Stimulated activated CD8-positive, alpha-beta memory T cell treated with anti-CD3 and anti-CD28 coated beads, Interleukin-4, amount 100 ng/mL, for 4 hours (primary cell): ENCODE results near the gene GFPT2.

ENCODE experiments used
- DNase-seq, 2 donors: peaks; one replicate each; pipeline ENCODE4 v3.0.0-alpha.2; 2020; ENCODE audit warnings: low read depth in 2 of 2, low spot score in 1 of 2

Gene GFPT2

DNA sequence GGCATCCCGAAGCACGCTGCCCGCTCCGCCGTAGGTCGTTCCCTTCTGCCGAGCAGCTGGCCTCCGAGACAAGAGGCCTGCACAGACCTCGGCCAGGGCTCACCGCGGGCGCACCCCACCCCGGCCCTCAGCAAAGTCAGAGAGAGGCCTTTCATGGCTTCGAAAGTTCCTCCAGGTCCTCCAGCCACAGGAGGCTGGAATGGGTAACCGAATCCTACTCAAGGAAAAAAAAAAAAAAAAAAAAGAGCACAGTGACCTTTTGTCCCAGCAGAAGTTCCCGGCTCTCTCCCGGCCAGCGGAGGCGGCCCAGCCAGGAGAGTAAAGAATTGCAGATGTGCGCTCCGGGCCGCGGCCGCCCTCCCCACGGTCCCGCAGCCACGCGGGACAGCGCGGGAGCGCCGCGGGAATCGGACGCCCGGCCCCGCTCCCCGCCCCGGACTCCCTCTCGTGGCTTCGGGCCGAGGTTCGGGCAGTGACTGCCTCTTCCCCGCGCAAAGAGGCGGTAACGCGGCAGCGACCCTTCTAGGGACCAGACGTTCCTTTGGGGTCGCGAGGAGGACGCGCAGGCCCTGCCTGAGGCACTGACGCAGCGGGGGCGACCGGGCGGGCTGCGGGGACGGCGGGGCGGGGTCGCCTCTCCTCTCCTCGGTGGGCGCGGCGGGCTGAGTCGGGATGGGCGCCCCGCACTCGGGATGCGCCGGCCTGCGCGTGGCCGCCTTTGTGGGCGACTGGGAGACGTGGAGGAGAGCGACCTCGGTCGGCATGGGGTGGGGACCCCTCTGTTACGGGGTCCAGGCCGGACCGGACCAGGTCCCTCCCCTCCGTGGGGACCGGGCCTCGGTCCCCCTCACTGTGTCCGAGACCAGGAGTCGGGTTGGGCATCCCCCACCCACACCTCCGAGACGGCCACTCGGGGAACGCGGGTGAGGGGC, 754 bp downstream of the GFPT2 start:
- DNase-seq: no peak

GRCh38 chr5:180350711-180351465, 2.2 kb downstream of the GFPT2 start:
- DNase-seq: no peak

DNA sequence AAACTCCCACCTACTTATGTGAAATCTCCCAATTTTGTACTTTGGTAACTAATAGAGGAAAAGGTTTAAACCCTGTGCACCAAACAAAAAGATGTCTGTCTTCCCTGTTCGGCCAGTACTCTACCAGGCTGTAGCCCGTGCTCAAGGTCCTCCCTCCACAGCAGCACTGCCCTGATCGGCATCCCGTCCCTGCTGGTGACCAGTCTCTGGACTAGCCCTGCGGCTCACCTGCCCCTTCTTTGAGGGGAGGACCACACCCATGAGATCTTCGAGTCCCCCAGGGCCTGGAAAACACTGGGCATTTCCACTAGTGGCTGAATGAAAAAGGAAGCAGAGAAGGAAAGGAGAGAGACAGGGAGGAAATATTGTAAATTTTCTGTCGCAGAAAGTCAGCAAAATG, 2.8 kb downstream of the GFPT2 start:
- no peak for DNase-seq

DNA sequence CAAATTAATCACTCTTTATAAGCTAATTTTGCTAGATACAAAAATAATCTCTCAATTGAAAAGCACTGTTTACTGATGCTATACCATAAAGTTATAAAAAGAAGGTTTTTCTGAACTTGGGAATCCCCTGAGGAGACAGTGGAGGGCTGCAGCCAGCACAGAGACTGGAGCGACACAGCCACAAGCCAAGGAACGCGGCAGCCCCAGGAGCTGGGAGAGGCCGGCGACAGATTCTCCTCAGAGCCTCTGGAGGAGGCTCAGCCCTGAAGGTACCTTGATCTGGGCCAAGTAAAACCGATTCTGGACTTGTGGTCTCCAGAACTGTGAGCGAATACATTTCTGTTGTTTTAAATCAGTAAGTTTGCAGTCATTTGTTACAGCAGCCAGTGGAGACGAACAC, 3.7 kb downstream of the GFPT2 start:
- DNase-seq: no peak

DNA sequence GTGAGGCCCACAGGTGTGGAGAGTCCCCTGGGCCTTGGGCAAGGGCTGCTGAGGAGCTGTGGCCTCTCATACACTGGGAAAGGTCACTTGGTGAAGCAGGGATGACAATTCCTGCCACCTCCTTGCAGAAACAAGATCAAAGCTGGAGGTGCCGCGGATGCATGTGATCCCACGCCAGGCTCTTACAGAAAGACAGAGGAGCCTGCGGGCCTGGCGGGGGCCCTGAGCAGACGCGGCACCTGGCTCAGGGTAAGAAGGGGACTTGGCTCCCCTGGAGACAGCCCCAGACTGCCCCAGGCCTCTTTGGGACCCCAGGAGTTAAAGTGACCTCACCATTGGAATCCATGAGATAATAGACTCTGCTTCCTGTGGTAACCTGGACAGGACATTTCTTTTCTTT, 4.8 kb downstream of the GFPT2 start:
- no peak for DNase-seq

DNA sequence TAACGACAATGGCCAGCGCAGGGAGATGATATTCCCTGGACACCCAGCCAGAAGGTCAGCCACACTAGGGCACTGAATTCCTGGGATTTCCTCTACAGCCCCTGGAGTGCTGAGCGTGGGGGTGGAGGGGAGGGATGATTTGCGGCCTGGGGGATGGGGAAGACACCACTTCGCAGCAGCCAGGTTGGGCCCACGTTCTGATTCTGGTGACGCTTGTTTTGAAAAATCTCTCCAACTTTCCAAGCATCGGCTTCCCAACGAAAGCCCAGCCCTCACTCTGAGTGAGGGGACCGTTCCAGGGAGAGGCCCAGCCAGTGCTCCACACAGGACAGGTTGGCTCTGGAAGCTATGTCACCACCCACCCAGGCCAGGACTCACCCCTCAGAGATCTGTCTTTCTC, 5.4 kb downstream of the GFPT2 start:
- DNase-seq: no peak

DNA sequence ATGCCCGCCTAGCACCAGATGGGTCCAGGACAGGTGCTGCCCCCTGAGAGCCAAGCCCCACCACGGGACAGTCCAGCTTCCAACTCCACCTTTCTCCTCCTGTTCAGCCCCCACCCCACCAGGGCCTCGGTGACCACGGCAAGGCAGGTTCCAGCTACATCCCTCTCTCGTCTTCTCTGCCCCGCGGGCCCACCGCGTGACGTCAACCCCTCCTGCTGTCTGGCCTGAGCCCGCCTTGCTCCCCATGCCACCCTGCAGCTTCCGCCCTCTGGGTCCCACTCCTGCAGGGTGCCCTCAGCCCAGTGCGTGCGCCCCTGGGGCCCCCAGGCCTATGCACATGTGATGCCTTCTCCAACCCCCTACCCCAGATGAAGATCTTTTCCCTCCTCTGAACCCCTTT, 6.8 kb downstream of the GFPT2 start:
- no peak for DNase-seq

DNA sequence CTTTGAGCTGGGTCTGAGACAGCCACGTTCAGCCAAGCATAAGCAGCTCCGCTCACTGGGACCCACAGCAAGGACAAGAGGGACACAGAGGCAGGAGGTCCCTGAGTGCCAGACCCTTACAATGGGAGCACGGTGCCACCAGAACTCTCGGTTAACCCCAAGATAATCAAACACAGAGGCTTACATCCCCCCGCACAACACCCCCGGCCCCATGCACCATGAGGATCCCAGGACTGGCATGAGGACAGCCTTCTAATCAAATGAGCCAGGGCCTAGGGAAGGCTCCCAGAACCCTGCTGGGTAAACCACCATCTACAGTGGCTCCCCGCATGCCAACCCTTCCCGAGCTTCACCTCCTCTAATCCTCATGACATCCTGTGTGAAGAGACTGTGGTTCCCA, 7.4 kb downstream of the GFPT2 start:
- no peak for DNase-seq

- no peak for DNase-seq
Observed at GRCh38 chr5:180345186-180345585, 8.0 kb downstream of the GFPT2 start.

DNA sequence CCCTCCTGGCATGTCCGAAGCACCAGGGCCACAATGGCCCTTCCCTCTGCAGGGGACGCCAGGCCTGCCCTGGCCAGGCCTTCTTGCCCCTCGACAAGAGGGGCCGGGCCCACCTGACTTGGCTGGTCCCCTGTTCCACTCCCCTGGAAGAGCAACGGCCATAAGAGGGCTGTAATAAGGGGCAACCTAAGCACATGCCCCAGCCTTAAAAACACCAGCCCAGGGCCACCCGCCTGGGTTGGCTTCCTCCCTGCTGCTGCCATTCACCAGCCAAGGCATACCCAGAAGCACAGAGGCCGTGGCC, 8.5 kb downstream of the GFPT2 start:
- DNase-seq: no peak

- DNase-seq: no peak
Observed at GRCh38 chr5:180343831-180344695, 9.1 kb downstream of the GFPT2 start.

- DNase-seq: no peak
Observed at GRCh38 chr5:180343110-180343830, 9.9 kb downstream of the GFPT2 start.

GRCh38 chr5:180341595-180341994, 11.5 kb downstream of the GFPT2 start:
- DNase-seq: no peak

DNA sequence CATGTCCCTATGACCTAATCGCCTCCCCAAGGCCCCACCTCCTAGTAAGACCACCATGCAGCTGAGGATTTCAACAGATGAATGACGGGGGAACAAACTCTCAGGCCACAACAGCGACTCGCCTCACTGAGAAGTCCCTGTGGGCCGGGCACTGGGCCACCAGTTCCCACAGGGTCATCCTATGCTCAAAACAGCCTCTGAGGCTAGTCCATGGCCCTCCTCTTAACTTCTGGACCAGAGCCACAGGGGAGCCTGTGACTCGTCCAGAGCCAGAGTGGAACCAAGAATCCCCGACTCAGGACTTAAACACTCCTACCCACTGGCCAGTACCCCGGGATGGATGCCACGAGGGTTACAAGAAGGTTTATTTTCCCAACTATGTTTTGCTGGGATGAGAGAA, 12.3 kb downstream of the GFPT2 start:
- DNase-seq: no peak

DNA sequence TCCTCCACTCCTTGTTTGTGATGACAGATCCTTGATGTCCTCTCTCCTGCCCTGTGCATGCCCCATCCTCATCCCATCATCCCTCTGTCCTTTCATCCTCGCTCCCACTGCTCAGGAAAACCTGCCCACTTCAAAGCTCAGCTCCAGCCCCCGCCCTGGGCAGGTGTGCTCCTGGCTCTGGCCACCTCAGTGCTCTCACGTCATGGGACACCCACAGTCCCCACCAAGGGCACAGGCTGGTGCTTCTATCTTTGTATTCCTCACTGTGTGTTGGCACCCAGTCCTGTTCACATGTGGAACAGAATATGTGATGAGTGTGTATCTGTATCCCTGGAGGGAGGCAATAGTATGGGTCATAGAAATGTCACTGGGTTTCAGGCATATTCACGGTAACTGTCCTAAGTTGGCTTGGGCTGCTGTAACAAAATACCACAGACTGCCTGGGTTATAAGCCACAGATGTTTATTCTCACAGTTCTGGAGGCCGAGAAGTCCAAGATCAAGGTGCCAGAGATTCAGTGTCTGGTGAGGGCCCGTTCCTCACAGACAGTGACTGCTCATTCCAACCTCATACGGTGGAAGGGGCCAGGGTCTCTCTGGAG, 13.5 kb downstream of the GFPT2 start:
- DNase-seq: no peak

DNA sequence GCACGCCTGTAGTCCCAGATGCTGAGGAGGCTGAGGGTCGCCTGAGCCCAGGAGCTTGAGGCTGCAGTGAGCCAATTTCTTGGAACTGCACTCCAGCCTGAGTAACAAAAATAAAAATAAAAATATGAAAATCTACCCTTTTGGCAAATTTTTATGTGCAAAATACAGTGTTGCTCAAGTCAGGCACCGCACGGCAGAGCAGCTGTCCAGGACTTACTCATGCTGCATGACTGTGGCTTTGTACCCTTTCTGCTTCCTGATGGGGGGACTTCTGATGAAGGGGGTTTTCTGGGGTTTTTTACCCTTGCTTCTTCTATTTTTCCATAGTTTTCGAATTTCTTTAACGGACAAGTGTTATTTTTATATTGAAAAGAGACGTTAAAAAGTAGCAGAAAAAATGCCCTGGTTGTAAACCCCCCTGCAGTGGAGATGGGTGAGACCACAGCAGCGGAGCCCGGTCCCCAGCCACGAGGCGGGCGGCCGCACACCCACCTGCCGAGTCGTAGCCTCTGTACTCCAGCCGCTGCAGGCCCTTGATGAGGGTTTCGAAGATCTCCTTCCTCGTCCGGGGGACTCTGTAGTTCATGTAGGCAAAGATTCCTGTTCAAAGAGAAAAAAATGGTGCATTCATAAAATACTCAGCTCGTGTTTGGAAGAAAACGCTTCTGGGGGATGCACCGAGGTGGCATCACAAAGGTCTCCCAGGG, 15.0 kb downstream of the GFPT2 start:
- DNase-seq: no peak

- DNase-seq: no peak
Observed at GRCh38 chr5:180336234-180337020, 16.7 kb downstream of the GFPT2 start.

DNA sequence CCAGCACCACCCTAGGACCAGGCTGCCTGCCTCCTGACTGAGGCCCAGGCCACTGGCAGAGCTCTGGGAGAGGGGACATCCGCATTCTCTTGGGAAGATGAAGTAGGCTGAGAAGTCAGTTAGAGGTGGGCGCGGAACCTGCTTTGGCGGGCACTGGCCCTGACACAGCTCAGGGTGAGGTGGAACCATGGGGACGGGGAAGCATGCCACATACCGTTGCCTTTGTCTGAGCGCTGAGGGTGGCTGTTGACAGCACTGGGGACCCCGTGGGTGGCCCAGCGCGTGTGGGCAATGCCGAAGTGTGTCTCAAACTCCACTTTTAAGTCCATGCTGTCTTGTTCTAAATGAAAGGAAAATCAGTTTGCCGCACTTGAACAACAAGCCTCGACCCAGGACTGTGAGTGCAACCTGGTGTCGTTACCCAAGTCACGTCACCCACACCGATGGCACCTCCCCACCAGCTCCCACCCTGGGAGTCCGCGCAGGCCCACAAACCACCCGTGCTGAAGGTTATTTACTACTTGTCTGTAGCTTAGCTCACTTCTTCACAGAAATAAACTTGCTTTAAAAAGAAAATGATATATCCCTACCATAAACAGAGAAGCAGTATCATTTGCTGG, 17.4 kb downstream of the GFPT2 start:
- DNase-seq: no peak
